HEK293T (cell line): ENCODE results near the gene SLC12A5.

ENCODE experiments used
- ARNT ChIP-seq: fragments of 450-650 bp; IDR thresholded peaks from 2 replicates; pipeline ENCODE4 v1.6.1; 2017; ENCODE audit warnings: mild to moderate bottlenecking
- BHLHE40 ChIP-seq: fragments of 450-650 bp; IDR thresholded peaks from 2 replicates; pipeline ENCODE4 v1.6.1; 2016; ENCODE audit warnings: mild to moderate bottlenecking, moderate library complexity, borderline replicate concordance
- CTBP1 ChIP-seq: fragments of 450-650 bp; IDR thresholded peaks from 2 replicates; pipeline ENCODE4 v1.6.1; 2016; ENCODE audit warnings: borderline replicate concordance
- ELF4 ChIP-seq: fragments of 450-650 bp; IDR thresholded peaks from 2 replicates; pipeline ENCODE4 v1.6.1; 2017; ENCODE audit warnings: antibody characterized with exemption
- FOXA1 ChIP-seq: fragments of 450-650 bp; IDR thresholded peaks from 2 replicates; pipeline ENCODE4 v1.6.1; 2016; ENCODE audit warnings: mild to moderate bottlenecking
- FOXK2 ChIP-seq: fragments of 450-650 bp; IDR thresholded peaks from 2 replicates; pipeline ENCODE4 v1.6.1; 2016; ENCODE audit warnings: mild to moderate bottlenecking
- FOXM1 ChIP-seq: fragments of 450-650 bp; IDR thresholded peaks from 2 replicates; pipeline ENCODE4 v1.6.1; 2017; ENCODE audit warnings: mild to moderate bottlenecking, borderline replicate concordance
- HDGF ChIP-seq: fragments of 450-650 bp; IDR thresholded peaks from 2 replicates; pipeline ENCODE4 v1.6.1; 2017; ENCODE audit warnings: antibody characterized with exemption, borderline replicate concordance
- L3MBTL2 ChIP-seq: fragments of 450-650 bp; conservative IDR thresholded peaks from 2 replicates; pipeline ENCODE4 v1.6.1; 2016; ENCODE audit warnings: mild to moderate bottlenecking
- LEF1 ChIP-seq: fragments of 450-650 bp; IDR thresholded peaks from 2 replicates; pipeline ENCODE4 v1.6.1; 2017; ENCODE audit warnings: mild to moderate bottlenecking, borderline replicate concordance
- SP1 ChIP-seq: fragments of 450-650 bp; IDR thresholded peaks from 2 replicates; pipeline ENCODE4 v1.6.1; 2017
- SUZ12 ChIP-seq: fragments of 450-650 bp; IDR thresholded peaks from 2 replicates; pipeline ENCODE4 v1.6.1; 2016; ENCODE audit warnings: mild to moderate bottlenecking
- TARDBP ChIP-seq: fragments of 450-650 bp; IDR thresholded peaks from 2 replicates; pipeline ENCODE4 v1.6.1; 2016
- ZNF384 ChIP-seq: fragments of 450-650 bp; IDR thresholded peaks from 2 replicates; pipeline ENCODE4 v1.6.1; 2016

DNA sequence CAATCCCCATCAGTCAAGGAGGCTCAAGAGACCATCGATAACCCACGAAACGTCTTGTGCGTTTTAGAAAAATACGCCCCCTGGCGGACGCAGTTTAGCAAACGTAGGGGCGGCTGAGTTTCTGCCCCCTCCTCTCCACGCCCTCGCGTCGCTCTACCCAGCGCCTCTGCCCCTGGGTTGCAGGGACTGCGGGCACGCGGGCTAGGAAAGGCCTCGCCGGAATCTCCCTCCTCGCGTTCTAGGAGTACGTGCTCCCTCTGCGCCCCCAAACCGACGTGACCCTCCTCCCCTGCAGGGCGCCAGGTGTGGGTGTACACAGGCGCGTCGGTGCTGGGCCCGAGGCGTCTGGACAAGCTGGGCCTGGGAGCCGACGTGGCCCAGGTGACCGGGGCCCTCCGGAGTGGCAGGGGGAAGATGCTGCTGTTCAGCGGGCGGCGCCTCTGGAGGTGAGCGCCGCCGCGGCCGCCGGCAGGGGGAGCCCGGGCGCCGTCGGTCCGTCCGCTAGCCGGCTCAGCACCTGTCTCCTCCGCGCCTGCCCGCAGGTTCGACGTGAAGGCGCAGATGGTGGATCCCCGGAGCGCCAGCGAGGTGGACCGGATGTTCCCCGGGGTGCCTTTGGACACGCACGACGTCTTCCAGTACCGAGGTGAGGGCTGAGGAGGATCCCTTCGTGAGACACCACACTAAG, 15.0 kb upstream of the SLC12A5 start:
- TF ChIP-seq TARDBP = no peak
- TF ChIP-seq FOXA1 = no peak
- TF ChIP-seq LEF1 = no peak
- TF ChIP-seq L3MBTL2 = peak; percentile 51; the same call in 1 of the 2 replicates
- TF ChIP-seq FOXM1 = no peak
- no peak for TF ChIP-seq BHLHE40
- TF ChIP-seq SP1 = no peak
- TF ChIP-seq ELF4 = no peak
- TF ChIP-seq SUZ12 = no peak
- TF ChIP-seq FOXK2 = no peak
- no peak for TF ChIP-seq ZNF384
- no peak for TF ChIP-seq HDGF
- TF ChIP-seq ARNT = no peak
- no peak for TF ChIP-seq CTBP1
